Measurements from ENCODE around the gene ZNF662. TPM values are rescaled to one million over a fixed set of nuclear protein-coding genes. Genes with fewer than 3 reads are reported as not detected.
A peak's percentile ranks its signal among the peaks of the same experiment; 100 is the strongest.

ZNF662 gene
- total RNA-seq, 1 experiment from 2014 or later, result not detected

- no TSS peak for BruUV-seq (replicated peaks)
- Histone ChIP-seq H3K4me1 (ENCODE audit: insufficient read depth, low read length, poor library complexity, severe bottlenecking) (no peaks in the 10 kb centered on the region), H3K4me3 (ENCODE audit: low read depth, low read length, poor library complexity, severe bottlenecking) (peak overlapping the region; percentile 54), H3K36me3 (ENCODE audit: insufficient read depth, low read length, poor library complexity, severe bottlenecking) (no peaks in the 10 kb centered on the region), H3K9me3 (ENCODE audit: low read depth, low read length, poor library complexity, severe bottlenecking) (no peaks in the 10 kb centered on the region), H3K27me3 (replicated peaks; ENCODE audit: insufficient read depth, low read depth, low read length, poor library complexity) (no peaks in the 10 kb centered on the region), H3K27ac (ENCODE audit: low read depth, low read length, poor library complexity, severe bottlenecking) (peak overlapping the region; percentile 37)
- CTCF ChIA-PET, result no interaction called here
- POLR2A ChIA-PET (ENCODE audit: low non-redundant PET), result no interaction called here
- intact Hi-C loops (cut with micrococcal nuclease; ENCODE audit: unreplicated experiment), result no loop called here
- peak; percentile 79 for DNase-seq (ENCODE audit: low spot score)
- no peak for TF ChIP-seq EZH2 (IDR thresholded peaks at IDR 0.05; ENCODE audit: borderline replicate concordance, low read depth, low read length, poor library complexity, severe bottlenecking)
- TF ChIP-seq CTCF (conservative IDR thresholded peaks at IDR 0.05; ENCODE audit: low read depth, low read length), result no peak
Observed at GRCh38 chr3:42936157-42936981, 30.4 kb downstream of the ZNF662 start.

- TF ChIP-seq CTCF (conservative IDR thresholded peaks at IDR 0.05; ENCODE audit: low read depth, low read length), result no peak
- TF ChIP-seq EZH2 (IDR thresholded peaks at IDR 0.05; ENCODE audit: borderline replicate concordance, low read depth, low read length, poor library complexity, severe bottlenecking), result no peak
- POLR2A ChIA-PET (ENCODE audit: low non-redundant PET), result no interaction called here
- CTCF ChIA-PET, result no interaction called here
- Histone ChIP-seq H3K36me3 (ENCODE audit: insufficient read depth, low read length, poor library complexity, severe bottlenecking) (no peaks in the 10 kb centered on the region), H3K27ac (ENCODE audit: low read depth, low read length, poor library complexity, severe bottlenecking) (no peak overlapping the region), H3K27me3 (replicated peaks; ENCODE audit: insufficient read depth, low read depth, low read length, poor library complexity) (no peaks in the 10 kb centered on the region), H3K9me3 (ENCODE audit: low read depth, low read length, poor library complexity, severe bottlenecking) (no peaks in the 10 kb centered on the region), H3K4me3 (ENCODE audit: low read depth, low read length, poor library complexity, severe bottlenecking) (peak overlapping the region; percentile 54), H3K4me1 (ENCODE audit: insufficient read depth, low read length, poor library complexity, severe bottlenecking) (no peaks in the 10 kb centered on the region)
- no TSS peak for BruUV-seq (replicated peaks)
- no peak for DNase-seq (ENCODE audit: low spot score)
- intact Hi-C loops (cut with micrococcal nuclease; ENCODE audit: unreplicated experiment), result no loop called here
Observed at GRCh38 chr3:42937334-42937733, 31.4 kb downstream of the ZNF662 start.

GRCh38 chr3:42942693-42943092 is 36.8 kb downstream of the ZNF662 start:
- ChIA-PET CTCF (no interaction called here), POLR2A (ENCODE audit: low non-redundant PET) (interaction anchor here (0.6 kb wide), 1 partner anchor 82 kb away, joined by 12 read pairs; no protein-coding TSS in a partner anchor)
- no peak for DNase-seq (ENCODE audit: low spot score)
- no peak overlapping the region for H3K27ac ChIP-seq (ENCODE audit: low read depth, low read length, poor library complexity, severe bottlenecking)
- no peaks in the 10 kb centered on the region for H3K27me3 ChIP-seq (replicated peaks; ENCODE audit: insufficient read depth, low read depth, low read length, poor library complexity)
- no peak overlapping the region for H3K4me3 ChIP-seq (ENCODE audit: low read depth, low read length, poor library complexity, severe bottlenecking)
- BruUV-seq (replicated peaks), result no TSS peak
- no peaks in the 10 kb centered on the region for H3K36me3 ChIP-seq (ENCODE audit: insufficient read depth, low read length, poor library complexity, severe bottlenecking)
- intact Hi-C loops (cut with micrococcal nuclease; ENCODE audit: unreplicated experiment), result no loop called here
- TF ChIP-seq EZH2 (IDR thresholded peaks at IDR 0.05; ENCODE audit: borderline replicate concordance, low read depth, low read length, poor library complexity, severe bottlenecking), result no peak
- no peak for TF ChIP-seq CTCF (conservative IDR thresholded peaks at IDR 0.05; ENCODE audit: low read depth, low read length)
- no peaks in the 10 kb centered on the region for H3K9me3 ChIP-seq (ENCODE audit: low read depth, low read length, poor library complexity, severe bottlenecking)
- no peaks in the 10 kb centered on the region for H3K4me1 ChIP-seq (ENCODE audit: insufficient read depth, low read length, poor library complexity, severe bottlenecking)

All from A673 (cell line).